ENCODE results near the gene PSPH.

Gene PSPH

DNA sequence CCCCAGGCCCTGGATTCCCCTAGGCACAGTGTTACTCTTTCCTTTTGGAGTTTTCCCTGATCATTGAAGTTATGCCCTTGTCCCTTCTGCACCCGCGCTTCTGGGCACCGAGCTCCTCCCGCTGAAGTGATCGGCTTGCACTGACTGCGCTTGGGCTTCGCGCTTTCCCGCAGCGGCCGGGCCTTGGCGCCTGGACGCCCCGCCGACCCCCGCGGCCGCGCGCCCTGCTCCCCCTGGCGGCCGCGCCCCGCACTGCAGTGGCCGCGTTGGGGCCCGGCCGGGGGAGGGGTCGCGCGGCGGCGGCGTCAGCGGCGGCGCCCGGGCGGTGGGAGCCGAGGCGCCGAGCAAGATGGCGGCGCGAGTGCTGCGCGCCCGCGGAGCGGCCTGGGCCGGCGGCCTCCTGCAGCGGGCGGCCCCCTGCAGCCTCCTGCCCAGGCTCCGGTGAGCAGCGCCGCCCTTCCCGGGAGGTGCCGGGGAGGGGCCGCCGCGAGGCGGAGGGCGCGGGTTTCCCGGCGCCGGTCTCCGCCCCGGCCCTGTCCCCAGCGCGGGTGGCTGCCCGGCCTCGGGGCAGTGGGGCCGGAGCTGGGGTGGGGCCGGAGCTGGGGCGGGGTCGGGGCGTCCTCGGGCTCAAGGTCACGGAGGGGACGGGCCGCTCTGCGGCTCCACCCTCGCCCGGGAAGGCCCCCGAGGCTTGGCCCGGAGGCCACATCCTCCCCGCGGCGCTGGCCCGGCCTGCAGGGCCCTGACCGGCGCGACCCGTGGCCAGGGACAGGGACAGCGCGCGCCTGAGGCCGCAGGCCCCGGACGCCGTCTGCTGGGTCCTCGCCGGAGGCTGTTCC is 86.8 kb downstream of the PSPH start, which contains the start of gene NIPSNAP2:
Gene NIPSNAP2 (plus strand): TSS at position 325 of the 839 bp plus-strand sequence. CDS start 25 bp downstream, at position 350.
- TF ChIP-seq POLR2A (IDR thresholded peaks at IDR 0.05; ENCODE audit: low read length): peak; percentile 56
- no peak for TF ChIP-seq GATA1 (IDR thresholded peaks at IDR 0.05; ENCODE audit: low read depth, low read length)
- DNase-seq: peak; percentile 83 to 86

DNA sequence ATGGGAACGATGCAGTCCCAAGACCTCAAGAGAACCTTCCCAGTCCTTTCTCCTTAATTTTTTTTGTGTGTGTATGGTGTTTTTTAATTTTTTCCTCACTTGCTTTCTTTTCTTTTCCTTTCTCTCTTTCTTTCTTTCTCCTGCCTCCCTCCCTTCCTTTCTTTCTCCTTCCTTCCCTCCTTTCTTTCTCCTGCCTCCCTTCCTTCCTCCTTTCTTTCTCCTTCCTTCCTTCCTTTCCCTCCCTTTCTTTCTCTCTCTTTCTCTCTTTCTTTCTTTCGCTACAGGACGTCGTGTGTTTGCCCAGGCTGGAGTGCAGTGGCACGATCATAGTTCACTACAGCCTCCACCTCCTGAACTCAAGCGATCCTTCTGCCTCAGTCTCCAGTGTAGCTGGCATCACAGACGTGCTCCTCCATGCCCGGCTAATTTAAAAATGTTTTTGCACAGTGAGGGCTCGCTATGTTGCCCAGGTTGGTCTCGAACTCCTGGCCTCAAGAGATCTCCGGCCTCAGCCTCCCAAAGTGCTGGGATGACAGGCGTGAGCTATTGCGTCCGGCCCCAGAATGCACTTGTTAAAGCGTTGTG is 87.6 kb downstream of the PSPH start:
- no peak for DNase-seq
- TF ChIP-seq POLR2A (IDR thresholded peaks at IDR 0.05; ENCODE audit: low read length): no peak
- no peak for TF ChIP-seq GATA1 (IDR thresholded peaks at IDR 0.05; ENCODE audit: low read depth, low read length)

DNA sequence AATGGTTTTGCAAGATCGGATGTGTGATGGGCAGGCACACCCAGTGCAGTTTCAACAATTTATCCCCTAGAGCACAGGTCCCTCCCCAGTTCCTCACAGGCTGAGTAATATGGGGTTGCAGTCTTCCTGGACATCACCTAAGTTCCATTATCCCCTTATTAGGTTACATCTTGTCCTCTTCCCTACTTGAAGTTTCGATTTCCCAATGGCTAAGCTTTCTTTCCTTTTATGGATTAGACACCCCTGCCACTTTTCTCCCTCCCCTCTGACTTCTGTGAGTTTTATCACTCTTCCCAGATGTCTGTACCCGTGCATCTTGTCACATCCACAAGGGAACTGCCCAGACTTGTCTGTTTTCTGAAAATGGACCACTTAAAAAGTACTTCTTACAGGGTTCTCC is 89.2 kb downstream of the PSPH start:
- DNase-seq: peak; percentile 33 to 43
- TF ChIP-seq GATA1 (IDR thresholded peaks at IDR 0.05; ENCODE audit: low read depth, low read length) (no peak), POLR2A (IDR thresholded peaks at IDR 0.05; ENCODE audit: low read length) (no peak)

Measured in erythroblast (primary cell).